ENCODE results near the gene NFXL1. TPM values are rescaled to one million over a fixed set of nuclear protein-coding genes. Genes with fewer than 3 reads are reported as not detected.
A peak's percentile ranks its signal among the peaks of the same experiment; 100 is the strongest.

Gene NFXL1
- polyA plus RNA-seq, result 12.3 to 16.5 TPM (median 12.5 TPM) in 3 replicates
- 45.0 TPM for polyA plus RNA-seq (2011; ENCODE audit: low read depth)
- 6.4 and 12.3 TPM in 2 replicates for polyA plus RNA-seq (2011; cell fraction: cytosol; rRNA removed)
- 28.2 and 33.7 TPM in 2 replicates for polyA plus RNA-seq (2011; cell fraction: nucleus; rRNA removed)
- polyA plus RNA-seq (2012; ENCODE audit: low replicate concordance), result 7.2 and 7.8 TPM in 2 replicates
- 5.7 to 48.2 TPM (median 30.6 TPM) in 3 replicates for polyA minus RNA-seq
- polyA minus RNA-seq (2011; cell fraction: cytosol; rRNA and poly(A)+ RNA removed), result 12.5 TPM
- polyA minus RNA-seq (2011; cell fraction: nucleus; rRNA and poly(A)+ RNA removed), result 25.5 and 51.8 TPM in 2 replicates

- no peaks in the 10 kb centered on the region for H3K9me1 ChIP-seq (ENCODE audit: control insufficient read depth, extremely low read depth, insufficient read depth, low read length)
- H3K27ac ChIP-seq (ENCODE audit: control insufficient read depth, insufficient read depth, low read length), result peak within 1 kb of the TSS; percentile 92
- H3K4me3 ChIP-seq (ENCODE audit: control insufficient read depth in 2 of 3, extremely low read depth in 1 of 3, insufficient read depth in 2 of 3, low read depth in 1 of 3, low read length in 3 of 3), result peak within 1 kb of the TSS; percentile 64 to 82 (median 75)
- no peaks in the 10 kb centered on the region for H3K27me3 ChIP-seq (ENCODE audit: control insufficient read depth, extremely low read depth, insufficient read depth, low read length)
- H3K4me1 ChIP-seq (ENCODE audit: control insufficient read depth, extremely low read depth, insufficient read depth, low read length), result peaks cover 10% of the 10 kb centered on the region
- peaks cover 37% of the 10 kb centered on the region for H3K79me2 ChIP-seq (ENCODE audit: control insufficient read depth, insufficient read depth, low read length)
- no peak for TF ChIP-seq EZH2 (IDR thresholded peaks at IDR 0.05; ENCODE audit: low read length)
- no peak for TF ChIP-seq CTCF (optimal IDR thresholded peaks at IDR 0.05 in 1 of 3, IDR thresholded peaks at IDR 0.05 in 1 of 3, conservative IDR thresholded peaks at IDR 0.05 in 1 of 3; ENCODE audit: extremely low read depth in 1 of 3, insufficient read depth in 2 of 3, low read length in 3 of 3)
- H2AFZ ChIP-seq (ENCODE audit: control insufficient read depth, low read length), result peak within 1 kb of the TSS; percentile 96
- dilution Hi-C loops (cut with MboI; ENCODE audit: extremely low pct_ligation_motif_present, low sequenced_read_pairs), result no loop called here
- no peaks in the 10 kb centered on the region for H3K9me3 ChIP-seq (ENCODE audit: control insufficient read depth, low read depth, low read length)
- H3K9ac ChIP-seq (ENCODE audit: control insufficient read depth, extremely low read depth, insufficient read depth, low read length), result peak within 1 kb of the TSS; percentile 92
- peak within 1 kb of the TSS; percentile 86 for H3K4me2 ChIP-seq (ENCODE audit: control insufficient read depth, extremely low read depth, insufficient read depth, low read depth, low read length)
- no peaks in the 10 kb centered on the region for H4K20me1 ChIP-seq (ENCODE audit: control insufficient read depth, extremely low read depth, insufficient read depth, low read length)
- DNase-seq (ENCODE audit: low read depth, low spot score) (peak; percentile 56), FAIRE-seq (peak; percentile 67)
- H3K36me3 ChIP-seq (ENCODE audit: control insufficient read depth in 2 of 2, extremely low read depth in 1 of 2, insufficient read depth in 2 of 2, low read length in 2 of 2), result peaks cover 0 to 20% of the 10 kb centered on the region in 2 experiments
Observed at GRCh38 chr4:47914220-47914925, at the start of gene NFXL1. Gene NFXL1, minus strand, starts transcription at chr4:47914583. Its CDS starts 380 bp downstream, at chr4:47914203.

- Histone ChIP-seq H3K4me2 (ENCODE audit: control insufficient read depth, extremely low read depth, insufficient read depth, low read depth, low read length) (no peak overlapping the region), H3K4me3 (ENCODE audit: control insufficient read depth in 2 of 3, extremely low read depth in 1 of 3, insufficient read depth in 2 of 3, low read depth in 1 of 3, low read length in 3 of 3) (no peak overlapping the region), H3K9me3 (ENCODE audit: control insufficient read depth, low read depth, low read length) (no peaks in the 10 kb centered on the region), H3K27ac (ENCODE audit: control insufficient read depth, insufficient read depth, low read length) (no peak overlapping the region), H3K79me2 (ENCODE audit: control insufficient read depth, insufficient read depth, low read length) (no peaks in the 10 kb centered on the region), H3K9me1 (ENCODE audit: control insufficient read depth, extremely low read depth, insufficient read depth, low read length) (no peaks in the 10 kb centered on the region), H3K27me3 (ENCODE audit: control insufficient read depth, extremely low read depth, insufficient read depth, low read length) (no peaks in the 10 kb centered on the region), H4K20me1 (ENCODE audit: control insufficient read depth, extremely low read depth, insufficient read depth, low read length) (no peaks in the 10 kb centered on the region), H2AFZ (ENCODE audit: control insufficient read depth, low read length) (no peak overlapping the region), H3K9ac (ENCODE audit: control insufficient read depth, extremely low read depth, insufficient read depth, low read length) (no peak overlapping the region), H3K36me3 (ENCODE audit: control insufficient read depth in 2 of 2, extremely low read depth in 1 of 2, insufficient read depth in 2 of 2, low read length in 2 of 2) (no peaks in the 10 kb centered on the region), H3K4me1 (ENCODE audit: control insufficient read depth, extremely low read depth, insufficient read depth, low read length) (no peaks in the 10 kb centered on the region)
- DNase-seq (ENCODE audit: low read depth, low spot score), result no peak
- TF ChIP-seq EZH2 (IDR thresholded peaks at IDR 0.05; ENCODE audit: low read length), result no peak
- FAIRE-seq, result no peak
- dilution Hi-C loops (cut with MboI; ENCODE audit: extremely low pct_ligation_motif_present, low sequenced_read_pairs), result no loop called here
Observed at GRCh38 chr4:47954677-47955076, 40.3 kb upstream of the NFXL1 start.
